ENCODE data around the gene ZFYVE9. TPM values are rescaled to one million over a fixed set of nuclear protein-coding genes. Genes with fewer than 3 reads are reported as not detected.

The ZFYVE9 gene
- total RNA-seq, 2 experiments from 2014 or later, result 5.4 to 6.1 TPM

DNA sequence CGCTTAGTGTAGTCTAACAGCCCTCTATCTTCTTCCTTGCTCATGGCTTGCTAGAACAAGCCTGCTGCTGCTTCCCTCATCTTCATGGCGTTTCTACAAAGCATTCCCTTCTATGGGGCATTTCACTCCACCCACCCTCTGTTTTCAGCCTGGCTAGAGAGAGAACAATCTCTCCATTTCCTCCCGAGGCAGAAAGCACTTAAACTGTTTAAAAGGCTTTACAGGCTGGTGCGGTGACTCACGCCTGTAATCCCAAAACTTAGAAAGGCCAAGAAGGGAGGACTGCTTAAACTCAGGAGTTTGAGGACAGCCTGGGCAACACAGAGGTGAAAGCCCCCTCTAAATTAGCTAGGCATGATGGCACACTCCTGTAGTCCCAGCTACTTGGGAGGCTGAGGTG is 244.6 kb downstream of the ZFYVE9 start:
- ChIA-PET CTCF (no interaction called here), POLR2A (no interaction called here)
- H3K9me3 Mint-ChIP-seq, result no peaks in the 10 kb centered on the region
- H3K4me3 Mint-ChIP-seq, result no peak overlapping the region
- intact Hi-C loops (cut with DNase I, micrococcal nuclease), result no loop called here
- DNase-seq, result no peak
- Histone ChIP-seq H3K4me1 (ENCODE audit: insufficient read depth, low read length) (no peaks in the 10 kb centered on the region), H3K36me3 (ENCODE audit: insufficient read depth, low read length) (peaks cover 3% of the 10 kb centered on the region), H3K4me3 (ENCODE audit: low read length) (no peak overlapping the region), H3K27me3 (ENCODE audit: control insufficient read depth in 1 of 2, insufficient read depth in 2 of 2, low read length in 2 of 2) (no peaks in the 10 kb centered on the region), H3K27ac (ENCODE audit: low read depth in 1 of 2, low read length in 2 of 2) (no peak overlapping the region), H3K9me3 (ENCODE audit: control insufficient read depth in 1 of 2, insufficient read depth in 1 of 2, low read length in 2 of 2) (no peaks in the 10 kb centered on the region)
- H3K27ac Mint-ChIP-seq, result no peak overlapping the region
- H3K36me3 Mint-ChIP-seq (ENCODE audit: low read depth), result no peaks in the 10 kb centered on the region
- no peaks in the 10 kb centered on the region for H3K27me3 Mint-ChIP-seq
- TF ChIP-seq, protein P1, sequence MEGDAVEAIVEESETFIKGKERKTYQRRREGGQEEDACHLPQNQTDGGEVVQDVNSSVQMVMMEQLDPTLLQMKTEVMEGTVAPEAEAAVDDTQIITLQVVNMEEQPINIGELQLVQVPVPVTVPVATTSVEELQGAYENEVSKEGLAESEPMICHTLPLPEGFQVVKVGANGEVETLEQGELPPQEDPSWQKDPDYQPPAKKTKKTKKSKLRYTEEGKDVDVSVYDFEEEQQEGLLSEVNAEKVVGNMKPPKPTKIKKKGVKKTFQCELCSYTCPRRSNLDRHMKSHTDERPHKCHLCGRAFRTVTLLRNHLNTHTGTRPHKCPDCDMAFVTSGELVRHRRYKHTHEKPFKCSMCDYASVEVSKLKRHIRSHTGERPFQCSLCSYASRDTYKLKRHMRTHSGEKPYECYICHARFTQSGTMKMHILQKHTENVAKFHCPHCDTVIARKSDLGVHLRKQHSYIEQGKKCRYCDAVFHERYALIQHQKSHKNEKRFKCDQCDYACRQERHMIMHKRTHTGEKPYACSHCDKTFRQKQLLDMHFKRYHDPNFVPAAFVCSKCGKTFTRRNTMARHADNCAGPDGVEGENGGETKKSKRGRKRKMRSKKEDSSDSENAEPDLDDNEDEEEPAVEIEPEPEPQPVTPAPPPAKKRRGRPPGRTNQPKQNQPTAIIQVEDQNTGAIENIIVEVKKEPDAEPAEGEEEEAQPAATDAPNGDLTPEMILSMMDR (IDR thresholded peaks at IDR 0.05), result no peak
- no peak for ATAC-seq (ENCODE audit: poor library complexity)
- H3K4me1 Mint-ChIP-seq (ENCODE audit: low read depth), result no peaks in the 10 kb centered on the region

DNA sequence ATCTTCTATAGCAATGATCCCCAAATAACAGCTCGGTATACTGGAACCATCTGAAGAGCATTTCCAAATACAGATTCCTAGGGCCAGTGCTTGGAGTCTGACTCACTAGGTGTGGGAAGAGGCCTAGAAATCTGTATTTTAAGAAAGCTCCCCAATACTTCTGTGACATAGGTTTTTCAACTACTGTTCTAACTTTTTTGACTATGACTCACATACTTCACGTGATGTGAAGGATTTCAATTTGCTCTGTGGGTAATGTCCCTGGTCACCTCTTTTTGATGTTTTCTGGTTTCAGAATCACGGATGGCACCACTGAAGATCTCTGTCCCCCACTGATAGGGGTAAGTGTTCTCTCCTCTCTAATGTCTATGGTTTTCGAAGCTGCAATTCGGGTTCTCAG is 251.3 kb downstream of the ZFYVE9 start:
- POLR2A ChIA-PET, result no interaction called here
- intact Hi-C loops (cut with DNase I, micrococcal nuclease), result no loop called here

More for the DNA sequence above, 251.3 kb downstream of the ZFYVE9 start:
- no peaks in the 10 kb centered on the region for H3K27me3 Mint-ChIP-seq
- Histone ChIP-seq H3K27me3 (ENCODE audit: control insufficient read depth in 1 of 2, insufficient read depth in 2 of 2, low read length in 2 of 2) (no peaks in the 10 kb centered on the region), H3K9me3 (ENCODE audit: control insufficient read depth in 1 of 2, insufficient read depth in 1 of 2, low read length in 2 of 2) (no peaks in the 10 kb centered on the region), H3K27ac (ENCODE audit: low read depth in 1 of 2, low read length in 2 of 2) (no peak overlapping the region), H3K4me1 (ENCODE audit: insufficient read depth, low read length) (no peaks in the 10 kb centered on the region), H3K4me3 (ENCODE audit: low read length) (no peak overlapping the region), H3K36me3 (ENCODE audit: insufficient read depth, low read length) (no peaks in the 10 kb centered on the region)
- H3K4me3 Mint-ChIP-seq, result no peak overlapping the region
- H3K4me1 Mint-ChIP-seq (ENCODE audit: low read depth), result no peaks in the 10 kb centered on the region
- TF ChIP-seq, protein P1 (IDR thresholded peaks at IDR 0.05), result no peak
- ATAC-seq (ENCODE audit: poor library complexity) (no peak), DNase-seq (no peak)
- H3K36me3 Mint-ChIP-seq (ENCODE audit: low read depth), result no peaks in the 10 kb centered on the region
- H3K27ac Mint-ChIP-seq, result no peak overlapping the region
- CTCF ChIA-PET, result no interaction called here
- H3K9me3 Mint-ChIP-seq, result no peaks in the 10 kb centered on the region

Other genes starting within 250 kb of the ZFYVE9 start
- not detected for gene RAB3B, start 151.4 kb upstream of the ZFYVE9 start, total RNA-seq
- gene KTI12, start 108.3 kb upstream of the ZFYVE9 start, total RNA-seq, result 10 to 100 TPM; 23.4 to 24.0 TPM
- 10 to 100 TPM; 14.3 to 15.4 TPM for gene TXNDC12, start 86.9 kb upstream of the ZFYVE9 start, total RNA-seq
- 10 to 100 TPM; 29.4 to 34.1 TPM for gene BTF3L4, start 85.8 kb upstream of the ZFYVE9 start, total RNA-seq
- gene CC2D1B, start 224.1 kb downstream of the ZFYVE9 start, total RNA-seq, result 10 to 100 TPM; 46.5 to 47.5 TPM